ENCODE measurements around the gene CCDC74A.
"Not testable (repeated sequence)": the region's sequence is repeated elsewhere in the genome, so short reads cannot be mapped to it uniquely, and the experiment has no call there.

Gene CCDC74A

GRCh38 chr2:131491469-131491836 is 36.2 kb upstream of the CCDC74A start:
- Mint-ChIP-seq H3K4me3 (peak overlapping the region; percentile 77 to 96), H3K4me1 (ENCODE audit: low read depth in 2 of 2) (peaks cover 34 to 38% of the 10 kb centered on the region in 2 donors), H3K36me3 (ENCODE audit: insufficient read depth) (peaks cover 37% of the 10 kb centered on the region), H3K27ac (peak overlapping the region; percentile 56 to 91)
- not testable (repeated sequence) for H3K9me3 Mint-ChIP-seq; ATAC-seq (replicated peaks); H3K27me3 Mint-ChIP-seq; DNase-seq

GRCh38 chr2:131492015-131492417 is 35.7 kb upstream of the CCDC74A start, which contains the start of gene MZT2A:
MZT2A (minus strand) TSS chr2:131492397; CDS start chr2:131492376, 21 bp downstream.
- H3K9me3 Mint-ChIP-seq; ATAC-seq (replicated peaks); DNase-seq; H3K27me3 Mint-ChIP-seq: not testable (repeated sequence)
- Mint-ChIP-seq H3K27ac (peak within 1 kb of the TSS; percentile 98), H3K4me1 (ENCODE audit: low read depth in 2 of 2) (peaks cover 34 to 38% of the 10 kb centered on the region in 2 donors), H3K36me3 (ENCODE audit: insufficient read depth) (peaks cover 37% of the 10 kb centered on the region), H3K4me3 (peak within 1 kb of the TSS; percentile 96)

- Mint-ChIP-seq H3K27ac (peak overlapping the region; percentile 98), H3K4me3 (peak overlapping the region; percentile 96), H3K27me3 (no peaks in the 10 kb centered on the region), H3K36me3 (ENCODE audit: insufficient read depth) (peaks cover 37% of the 10 kb centered on the region), H3K4me1 (ENCODE audit: low read depth in 2 of 2) (peaks cover 34 to 38% of the 10 kb centered on the region in 2 donors), H3K9me3 (no peaks in the 10 kb centered on the region)
- DNase-seq (peak; percentile 90 to 94 (median 93)), ATAC-seq (replicated peaks) (peak; percentile 69)
Measured at GRCh38 chr2:131492418-131493198, 35.1 kb upstream of the CCDC74A start.

GRCh38 chr2:131493199-131493968 is 34.3 kb upstream of the CCDC74A start:
- peaks cover 37% of the 10 kb centered on the region for H3K36me3 Mint-ChIP-seq (ENCODE audit: insufficient read depth)
- H3K27ac Mint-ChIP-seq = peak overlapping the region; percentile 98
- no peaks in the 10 kb centered on the region for H3K9me3 Mint-ChIP-seq
- H3K27me3 Mint-ChIP-seq = no peaks in the 10 kb centered on the region
- DNase-seq (no peak), ATAC-seq (replicated peaks) (peak; percentile 32)
- peak overlapping the region; percentile 96 for H3K4me3 Mint-ChIP-seq
- H3K4me1 Mint-ChIP-seq (ENCODE audit: low read depth in 2 of 2) = peaks cover 35 to 44% of the 10 kb centered on the region in 2 donors

- ATAC-seq (replicated peaks); H3K9me3 Mint-ChIP-seq; H3K4me3 Mint-ChIP-seq; H3K27me3 Mint-ChIP-seq; H3K27ac Mint-ChIP-seq; DNase-seq: not testable (repeated sequence)
- Mint-ChIP-seq H3K4me1 (ENCODE audit: low read depth in 2 of 2) (peaks cover 25 to 34% of the 10 kb centered on the region in 2 donors), H3K36me3 (ENCODE audit: insufficient read depth) (peaks cover 34% of the 10 kb centered on the region)
Measured at GRCh38 chr2:131495506-131495905, 32.2 kb upstream of the CCDC74A start.

- H3K9me3 Mint-ChIP-seq; DNase-seq; H3K4me3 Mint-ChIP-seq; H3K27me3 Mint-ChIP-seq; ATAC-seq (replicated peaks): not testable (repeated sequence)
- peaks cover 12 to 22% of the 10 kb centered on the region in 2 donors for H3K4me1 Mint-ChIP-seq (ENCODE audit: low read depth in 2 of 2)
- peaks cover 31% of the 10 kb centered on the region for H3K36me3 Mint-ChIP-seq (ENCODE audit: insufficient read depth)
- H3K27ac Mint-ChIP-seq = peak overlapping the region; percentile 9 to 35
Measured at GRCh38 chr2:131498321-131498973, 29.2 kb upstream of the CCDC74A start.

GRCh38 chr2:131503587-131503986 is 24.1 kb upstream of the CCDC74A start:
- H3K27ac Mint-ChIP-seq; ATAC-seq (replicated peaks); H3K4me3 Mint-ChIP-seq; H3K4me1 Mint-ChIP-seq (ENCODE audit: low read depth in 2 of 2); H3K9me3 Mint-ChIP-seq; DNase-seq; H3K27me3 Mint-ChIP-seq: not testable (repeated sequence)
- peaks cover 63% of the 10 kb centered on the region for H3K36me3 Mint-ChIP-seq (ENCODE audit: insufficient read depth)

GRCh38 chr2:131504082-131504750 is 23.5 kb upstream of the CCDC74A start:
- not testable (repeated sequence) for DNase-seq; H3K4me1 Mint-ChIP-seq (ENCODE audit: low read depth in 2 of 2); ATAC-seq (replicated peaks); H3K27me3 Mint-ChIP-seq; H3K9me3 Mint-ChIP-seq
- peak overlapping the region in 1 of 2 donors; percentile 8 for H3K4me3 Mint-ChIP-seq
- H3K27ac Mint-ChIP-seq = peak overlapping the region in 1 of 2 donors; percentile 41
- H3K36me3 Mint-ChIP-seq (ENCODE audit: insufficient read depth) = peaks cover 67% of the 10 kb centered on the region

GRCh38 chr2:131509615-131510014 is 18.1 kb upstream of the CCDC74A start:
- no peak overlapping the region for H3K27ac Mint-ChIP-seq
- no peaks in the 10 kb centered on the region for H3K9me3 Mint-ChIP-seq
- no peak for ATAC-seq (replicated peaks)
- H3K27me3 Mint-ChIP-seq = no peaks in the 10 kb centered on the region
- DNase-seq = no peak
- H3K4me1 Mint-ChIP-seq (ENCODE audit: low read depth in 2 of 2) = peaks cover 8 to 9% of the 10 kb centered on the region in 2 donors
- H3K4me3 Mint-ChIP-seq = no peak overlapping the region
- peaks cover 63% of the 10 kb centered on the region for H3K36me3 Mint-ChIP-seq (ENCODE audit: insufficient read depth)

- not testable (repeated sequence) for DNase-seq; H3K27me3 Mint-ChIP-seq; H3K4me3 Mint-ChIP-seq; ATAC-seq (replicated peaks); H3K4me1 Mint-ChIP-seq (ENCODE audit: low read depth in 2 of 2); H3K27ac Mint-ChIP-seq; H3K9me3 Mint-ChIP-seq
- peaks cover 58% of the 10 kb centered on the region for H3K36me3 Mint-ChIP-seq (ENCODE audit: insufficient read depth)
Measured at GRCh38 chr2:131511291-131511968, 16.3 kb upstream of the CCDC74A start.

GRCh38 chr2:131511969-131512870 is 15.5 kb upstream of the CCDC74A start:
- H3K27me3 Mint-ChIP-seq; DNase-seq; H3K4me1 Mint-ChIP-seq (ENCODE audit: low read depth in 2 of 2); H3K9me3 Mint-ChIP-seq; ATAC-seq (replicated peaks); H3K4me3 Mint-ChIP-seq: not testable (repeated sequence)
- Mint-ChIP-seq H3K36me3 (ENCODE audit: insufficient read depth) (peaks cover 56% of the 10 kb centered on the region), H3K27ac (peak overlapping the region in 1 of 2 donors; percentile 88)

Data from effector memory CD8-positive, alpha-beta T cell (primary cell).